K562 (cell line): Measurements from ENCODE around the gene BGLAP. TPM values are rescaled to one million over a fixed set of nuclear protein-coding genes. Genes with fewer than 3 reads are reported as not detected.

Source experiments
- ARID3B ChIP-seq: fragments of 250-450 bp; sonication (Bioruptor Pico); IDR thresholded peaks from 2 replicates; pipeline ENCODE4 v1.4.0; 2020; ENCODE audit warnings: borderline replicate concordance
- ZBTB40 ChIP-seq, 2 experiments: fragments of 450-650 bp in 1 of 2; sonication (generic) in 1 of 2; formaldehyde crosslinking in 1 of 2; IDR thresholded peaks; 2 replicates each; pipeline versions ENCODE4 v1.7.1 to v1.9.0; 2016 to 2022; ENCODE audit warnings: inconsistent platforms in 1 of 2, mild to moderate bottlenecking in 1 of 2, missing genetic modification reagents in 1 of 2
- ZNF239 ChIP-seq: fragments of 250-450 bp; sonication (Bioruptor Pico); IDR thresholded peaks from 2 replicates; pipeline ENCODE4 v1.4.0; 2020; ENCODE audit warnings: mild to moderate bottlenecking
- ZNF655 ChIP-seq: fragments of 250-450 bp; sonication (Bioruptor Pico); IDR thresholded peaks from 2 replicates; pipeline ENCODE4 v1.5.0; 2021
- ZNF699 ChIP-seq: fragments of 250-450 bp; sonication (Bioruptor Pico); IDR thresholded peaks from 2 replicates; pipeline ENCODE4 v1.8.0; 2021; ENCODE audit warnings: mild to moderate bottlenecking, moderate library complexity; ENCODE audit not compliant: insufficient replicate concordance
- polyA plus RNA-seq, 8 experiments: library from polyadenylated mRNA; depleted of rRNA in 4 of 8; stranded (reverse) in 5 of 8; unstranded in 3 of 8; fragments of >200 nt; fragmentation: Nextera tagmentation in 2 of 8; fragmentation: Illumina TruSeq in 1 of 8; extraction: Ambion mirVana in 2 of 8; extraction: Trizol in 1 of 8; gene quantifications; 2 replicates each; pipeline versions ENCODE4 v1.2.1 to v1.2.3, GENCODE V29; 2011 to 2014; ENCODE audit warnings: inconsistent platforms in 1 of 8, missing spikeins in 1 of 8
- total RNA-seq, 7 experiments: library from RNA; depleted of rRNA in 6 of 7; stranded (reverse); fragments of >200 nt in 6 of 7; fragmentation: Illumina TruSeq in 2 of 7; extraction: Trizol in 2 of 7; gene quantifications; 2 replicates each; pipeline versions ENCODE4 v1.2.1 to v1.2.3, GENCODE V29; 2011 to 2021; ENCODE audit warnings: low replicate concordance in 1 of 7

The BGLAP gene
- total and polyA plus RNA-seq, 9 of the 15 experiments (the other 6 are each of a cell fraction or from before 2014, with no cell fraction given), result 0.15 to 1.4 (median 0.28) TPM; not detected in 3

- peak; percentile 100 for TF ChIP-seq ZBTB40 (IDR thresholded peaks at IDR 0.05)
- peak; percentile 100 for TF ChIP-seq ZBTB40 (CRISPR knock-in tag; IDR thresholded peaks at IDR 0.05)
- no peak for TF ChIP-seq ZNF699 (CRISPR knock-in tag)
- peak; percentile 42; the same call in 1 of the 2 replicates for TF ChIP-seq ZNF239 (CRISPR knock-in tag)
- no peak for TF ChIP-seq ARID3B (CRISPR knock-in tag)
- no peak for TF ChIP-seq ZNF655 (CRISPR knock-in tag)
These were observed 40.7 kb downstream of the BGLAP start, which contains the start of gene SMG5 (continued) for GRCh38 chr1:156282479-156283222.
